ENCODE data around the gene MAPK8IP3.

MAPK8IP3 gene

GRCh38 chr16:1751946-1752345 lies 46.0 kb downstream of the MAPK8IP3 start:
- Histone ChIP-seq H3K4me3 (ENCODE audit: low read length, poor library complexity, severe bottlenecking) (no peak overlapping the region), H3F3A (ENCODE audit: low read depth) (no peaks in the 10 kb centered on the region), H3K4me2 (ENCODE audit: low read depth, low read length, poor library complexity, severe bottlenecking) (no peak overlapping the region), H2AFZ (ENCODE audit: low read length) (no peak overlapping the region), H3K9me3 (ENCODE audit: insufficient read depth, low read depth, low read length) (no peaks in the 10 kb centered on the region), H3K79me2 (ENCODE audit: insufficient read depth, low read length) (no peaks in the 10 kb centered on the region), H3K9ac (ENCODE audit: low read depth, low read length, poor library complexity, severe bottlenecking) (no peak overlapping the region), H3K27me3 (ENCODE audit: insufficient read depth, low read length, poor library complexity, severe bottlenecking) (no peaks in the 10 kb centered on the region), H3K4me1 (ENCODE audit: insufficient read depth, low read length, poor library complexity, severe bottlenecking) (no peaks in the 10 kb centered on the region), H3K9me2 (replicated peaks; ENCODE audit: low read depth, low read length) (no peaks in the 10 kb centered on the region), H4K20me1 (ENCODE audit: insufficient read depth, low read length, poor library complexity, severe bottlenecking) (no peaks in the 10 kb centered on the region), H3K36me3 (ENCODE audit: insufficient read depth, low read length) (peaks cover 4% of the 10 kb centered on the region; the same call in 1 of the 2 replicates)
- TF ChIP-seq EZH2phosphoT487 (IDR thresholded peaks at IDR 0.05; ENCODE audit: borderline replicate concordance) (no peak), CTCF (conservative IDR thresholded peaks at IDR 0.05; ENCODE audit: low read length) (no peak)

DNA sequence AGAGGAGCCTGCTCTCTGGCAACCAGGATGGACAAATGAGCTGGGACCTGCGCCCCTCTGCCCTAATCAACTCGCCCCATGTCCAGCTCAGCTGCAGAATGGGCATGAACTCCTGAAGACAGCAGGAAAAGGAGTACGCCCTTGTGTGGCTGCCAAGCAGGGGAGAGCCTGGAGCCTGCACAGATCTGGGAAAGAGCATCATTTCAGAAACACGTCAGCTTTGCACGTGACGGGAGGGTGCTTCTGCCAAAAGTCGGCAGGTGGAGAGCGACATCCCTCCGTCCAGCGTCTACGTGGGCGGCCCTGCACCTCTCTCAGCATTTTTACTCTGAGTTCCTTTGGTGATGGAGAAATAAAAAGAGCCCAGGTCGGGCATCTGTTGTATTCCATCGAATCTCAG lies 46.9 kb downstream of the MAPK8IP3 start:
- H3K9me3 ChIP-seq (ENCODE audit: insufficient read depth, low read depth, low read length), result no peaks in the 10 kb centered on the region
- TF ChIP-seq CTCF (conservative IDR thresholded peaks at IDR 0.05; ENCODE audit: low read length), result no peak
- no peak for TF ChIP-seq EZH2phosphoT487 (IDR thresholded peaks at IDR 0.05; ENCODE audit: borderline replicate concordance)
- H3K27me3 ChIP-seq (ENCODE audit: insufficient read depth, low read length, poor library complexity, severe bottlenecking), result no peaks in the 10 kb centered on the region
- no peaks in the 10 kb centered on the region for H3K79me2 ChIP-seq (ENCODE audit: insufficient read depth, low read length)
- H3K4me3 ChIP-seq (ENCODE audit: low read length, poor library complexity, severe bottlenecking), result no peak overlapping the region
- H3K9me2 ChIP-seq (replicated peaks; ENCODE audit: low read depth, low read length), result no peaks in the 10 kb centered on the region
- no peak overlapping the region for H3K4me2 ChIP-seq (ENCODE audit: low read depth, low read length, poor library complexity, severe bottlenecking)
- no peaks in the 10 kb centered on the region for H4K20me1 ChIP-seq (ENCODE audit: insufficient read depth, low read length, poor library complexity, severe bottlenecking)
- no peak overlapping the region for H2AFZ ChIP-seq (ENCODE audit: low read length)
- no peaks in the 10 kb centered on the region for H3F3A ChIP-seq (ENCODE audit: low read depth)
- H3K36me3 ChIP-seq (ENCODE audit: insufficient read depth, low read length), result peaks cover 4% of the 10 kb centered on the region; the same call in 1 of the 2 replicates
- H3K9ac ChIP-seq (ENCODE audit: low read depth, low read length, poor library complexity, severe bottlenecking), result no peak overlapping the region
- no peaks in the 10 kb centered on the region for H3K4me1 ChIP-seq (ENCODE audit: insufficient read depth, low read length, poor library complexity, severe bottlenecking)

DNA sequence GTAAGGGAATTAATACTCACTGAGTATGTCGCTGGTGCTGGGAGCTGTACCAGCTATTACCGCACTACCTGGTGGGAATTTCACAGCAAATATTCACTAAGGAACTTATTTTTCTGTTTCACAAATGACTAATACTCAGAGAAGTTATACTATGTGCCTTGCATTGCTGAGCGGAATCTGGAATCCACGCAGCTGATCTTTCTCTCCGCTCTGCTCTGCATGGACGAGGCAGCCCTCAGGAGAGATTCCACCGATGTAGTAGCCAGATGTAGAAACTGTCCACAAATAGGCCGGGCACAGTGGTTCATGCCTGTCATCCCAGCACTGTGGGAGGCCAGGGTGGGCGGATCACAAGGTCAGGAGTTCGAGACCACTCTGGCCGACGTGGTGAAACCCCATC lies 48.2 kb downstream of the MAPK8IP3 start:
- Histone ChIP-seq H3K27me3 (ENCODE audit: insufficient read depth, low read length, poor library complexity, severe bottlenecking) (no peaks in the 10 kb centered on the region), H3F3A (ENCODE audit: low read depth) (no peaks in the 10 kb centered on the region), H3K36me3 (ENCODE audit: insufficient read depth, low read length) (no peaks in the 10 kb centered on the region; the same call in 1 of the 2 replicates), H4K20me1 (ENCODE audit: insufficient read depth, low read length, poor library complexity, severe bottlenecking) (no peaks in the 10 kb centered on the region), H3K9ac (ENCODE audit: low read depth, low read length, poor library complexity, severe bottlenecking) (no peak overlapping the region), H3K9me2 (replicated peaks; ENCODE audit: low read depth, low read length) (no peaks in the 10 kb centered on the region), H3K79me2 (ENCODE audit: insufficient read depth, low read length) (no peaks in the 10 kb centered on the region), H2AFZ (ENCODE audit: low read length) (no peak overlapping the region), H3K4me1 (ENCODE audit: insufficient read depth, low read length, poor library complexity, severe bottlenecking) (no peaks in the 10 kb centered on the region), H3K9me3 (ENCODE audit: insufficient read depth, low read depth, low read length) (no peaks in the 10 kb centered on the region), H3K4me2 (ENCODE audit: low read depth, low read length, poor library complexity, severe bottlenecking) (no peak overlapping the region), H3K4me3 (ENCODE audit: low read length, poor library complexity, severe bottlenecking) (no peak overlapping the region)
- TF ChIP-seq CTCF (conservative IDR thresholded peaks at IDR 0.05; ENCODE audit: low read length) (no peak), EZH2phosphoT487 (IDR thresholded peaks at IDR 0.05; ENCODE audit: borderline replicate concordance) (no peak)

All from Loucy (cell line).